Endothelial cell of hepatic sinusoid (primary cell): ENCODE data around the gene OR9Q1.

Experiments used
- in situ Hi-C: cut with HindIII; loops from 2 replicates; pipeline ENCODE4 v1.10.0; 2017; ENCODE audit warnings: low sequenced_read_pairs

Gene OR9Q1

GRCh38 chr11:58028687-58029411 is 5.2 kb downstream of the OR9Q1 start:
- in situ Hi-C loops, result no loop called here

DNA sequence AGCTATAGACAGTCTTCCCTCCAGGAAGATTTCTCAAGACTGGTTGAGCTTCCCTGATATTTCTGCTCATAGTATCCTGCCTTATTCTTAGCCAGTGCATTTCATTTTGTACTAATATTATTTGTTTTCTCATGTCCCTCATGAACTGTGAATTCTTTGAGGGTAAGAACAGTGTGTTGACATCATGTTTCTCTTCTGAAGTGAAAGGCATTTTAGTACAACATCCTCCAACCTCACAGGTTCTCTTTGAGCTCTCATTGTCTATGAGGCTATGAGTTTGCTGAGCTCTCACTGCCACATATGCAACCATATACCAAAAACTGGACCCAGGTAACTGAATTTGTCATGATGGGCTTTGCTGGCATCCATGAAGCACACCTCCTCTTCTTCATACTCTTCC is 7.0 kb downstream of the OR9Q1 start, which contains the start of gene OR6Q1:
TSS of gene OR6Q1 (plus strand) at position 301 of the 400 bp plus-strand sequence. CDS start at position 301, 0 bp downstream.
- in situ Hi-C loops, result no loop called here

GRCh38 chr11:58034471-58034870 is 10.8 kb downstream of the OR9Q1 start:
- in situ Hi-C loops, result no loop called here

GRCh38 chr11:58039589-58039988 is 15.9 kb downstream of the OR9Q1 start:
- in situ Hi-C loops, result no loop called here

GRCh38 chr11:58043379-58043778 is 19.7 kb downstream of the OR9Q1 start:
- in situ Hi-C loops, result no loop called here

DNA sequence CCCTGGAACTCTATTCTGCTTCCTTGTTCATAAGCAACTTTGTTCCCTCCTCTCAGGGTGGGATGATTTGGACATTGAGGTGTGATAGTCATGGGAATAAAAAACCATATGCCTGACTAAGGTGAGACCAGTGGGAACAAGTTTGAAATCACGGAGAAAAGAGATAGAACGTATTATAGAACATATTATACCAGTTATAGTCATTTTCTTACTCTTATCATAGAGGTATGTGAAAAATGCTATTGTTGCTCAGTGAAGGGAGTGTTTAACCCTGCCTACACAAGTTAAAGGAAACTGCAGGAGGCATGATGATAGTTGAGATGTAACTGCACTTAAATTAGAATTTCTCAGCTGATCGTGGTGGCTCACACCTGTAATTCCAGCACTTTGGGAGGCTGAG is 22.6 kb downstream of the OR9Q1 start:
- in situ Hi-C loops, result no loop called here

GRCh38 chr11:58047818-58048217 is 24.1 kb downstream of the OR9Q1 start:
- in situ Hi-C loops, result no loop called here

- in situ Hi-C loops, result no loop called here
Measured at GRCh38 chr11:58055806-58056401, 32.2 kb downstream of the OR9Q1 start.

DNA sequence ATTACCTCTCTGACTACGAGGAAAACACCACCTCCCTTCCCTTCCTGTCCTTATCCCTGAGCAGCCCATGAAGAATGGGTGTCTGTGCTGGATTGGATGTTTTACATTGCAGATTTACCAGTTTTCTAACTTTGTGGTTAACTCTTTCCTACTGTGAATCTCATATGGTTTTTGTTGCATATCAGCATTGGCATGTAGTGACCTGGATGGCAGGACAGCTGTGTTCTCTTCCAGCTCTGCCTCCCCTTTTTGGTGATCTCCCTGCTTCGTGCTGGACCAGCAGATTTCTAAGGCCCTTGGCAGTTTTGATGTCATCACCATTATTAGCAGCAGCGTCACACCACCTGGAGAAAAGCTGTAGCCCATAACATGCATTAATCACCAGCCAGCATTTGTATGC is 33.8 kb downstream of the OR9Q1 start:
- in situ Hi-C loops, result no loop called here

DNA sequence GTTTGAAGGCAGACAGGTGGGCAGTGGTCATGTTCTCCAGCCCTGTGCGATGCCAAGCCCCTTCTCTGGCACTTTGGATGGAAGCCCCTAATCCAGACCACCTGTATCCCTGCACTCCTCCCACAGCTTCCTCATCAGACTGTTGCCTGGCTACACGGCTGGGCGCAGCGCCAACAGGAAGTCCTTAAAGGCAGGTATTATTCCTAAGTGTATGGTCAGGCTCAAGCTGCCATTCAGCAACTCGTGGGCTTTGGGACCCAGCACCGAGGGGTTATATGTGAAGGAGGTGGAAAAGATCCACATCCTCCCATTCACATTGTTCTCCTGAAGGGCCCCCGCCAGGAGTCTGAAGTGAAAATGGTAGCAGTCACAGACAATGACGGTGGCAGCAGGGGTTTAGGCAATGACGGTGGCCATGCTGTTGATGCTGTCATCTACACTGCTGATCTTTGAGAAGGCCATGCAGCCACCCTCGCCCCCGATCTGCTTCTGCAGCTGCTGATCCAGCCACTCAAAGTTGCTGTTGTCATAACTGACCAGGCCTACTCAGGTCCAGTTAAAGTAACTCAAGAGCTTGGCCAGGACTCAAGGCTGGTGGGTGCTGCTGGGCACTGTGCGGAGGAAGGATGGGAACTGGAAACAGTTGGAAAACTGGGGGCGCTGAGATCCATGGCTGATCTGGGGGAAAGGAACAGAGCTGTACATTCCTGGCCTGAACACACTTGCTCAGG is 34.8 kb downstream of the OR9Q1 start:
- in situ Hi-C loops, result no loop called here

DNA sequence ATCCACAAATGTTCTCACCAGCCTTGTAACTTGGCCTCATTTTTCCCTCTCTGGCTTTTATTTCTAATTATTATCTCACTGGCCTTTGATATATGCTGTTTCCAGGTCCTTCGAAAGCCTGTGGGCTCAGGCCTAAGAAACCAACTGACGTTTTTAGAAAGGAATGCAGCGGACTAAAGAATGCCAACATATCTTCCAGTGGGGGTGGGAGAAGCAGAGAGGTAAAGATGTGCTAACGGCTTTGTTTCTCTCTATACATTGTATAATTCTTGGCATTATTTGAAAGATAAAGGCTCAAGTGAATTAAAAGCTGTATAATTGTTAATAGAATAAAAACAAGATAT is 35.3 kb downstream of the OR9Q1 start:
- in situ Hi-C loops, result no loop called here

- in situ Hi-C loops, result no loop called here
Measured at GRCh38 chr11:58060535-58060934, 36.9 kb downstream of the OR9Q1 start.

- in situ Hi-C loops, result no loop called here
Measured at GRCh38 chr11:58060939-58061672, 37.4 kb downstream of the OR9Q1 start.

GRCh38 chr11:58061813-58062212 is 38.1 kb downstream of the OR9Q1 start:
- in situ Hi-C loops, result no loop called here

- in situ Hi-C loops, result no loop called here
Measured at GRCh38 chr11:58067685-58068084, 44.0 kb downstream of the OR9Q1 start.

GRCh38 chr11:58068655-58069054 is 45.0 kb downstream of the OR9Q1 start:
- in situ Hi-C loops, result no loop called here

DNA sequence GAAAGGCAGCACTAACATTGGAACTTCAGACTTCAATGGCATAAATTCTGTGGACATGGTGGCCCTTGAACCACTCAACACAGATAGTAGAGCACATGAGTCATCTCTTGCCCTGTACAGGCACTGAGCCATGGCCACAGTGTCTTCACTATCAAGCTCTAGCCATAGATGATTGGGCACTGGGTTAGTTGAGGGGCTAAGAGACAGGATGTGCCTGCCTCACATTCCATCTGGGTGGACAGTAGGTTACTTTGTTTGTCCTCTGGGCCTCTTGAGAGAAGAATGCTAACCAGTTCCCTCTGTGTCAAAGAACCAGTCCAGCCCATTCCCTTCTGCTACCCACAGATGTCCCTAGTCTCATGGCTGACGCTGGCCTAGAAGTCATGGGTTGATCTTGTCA is 46.9 kb downstream of the OR9Q1 start:
- in situ Hi-C loops, result no loop called here

GRCh38 chr11:58075781-58076180 is 52.1 kb downstream of the OR9Q1 start:
- in situ Hi-C loops, result no loop called here

- in situ Hi-C loops, result no loop called here
Measured at GRCh38 chr11:58086528-58086927, 62.8 kb downstream of the OR9Q1 start.

- in situ Hi-C loops, result no loop called here
Measured at GRCh38 chr11:58097437-58097836, 73.8 kb downstream of the OR9Q1 start.

- in situ Hi-C loops, result no loop called here
Measured at GRCh38 chr11:58121096-58121495, 97.4 kb downstream of the OR9Q1 start.
